ENCODE results near the gene GJC3.
A peak's percentile ranks its signal among the peaks of the same experiment; 100 is the strongest.
"Not testable (repeated sequence)": the region's sequence is repeated elsewhere in the genome, so short reads cannot be mapped to it uniquely, and the experiment has no call there.

The GJC3 gene, protein sequence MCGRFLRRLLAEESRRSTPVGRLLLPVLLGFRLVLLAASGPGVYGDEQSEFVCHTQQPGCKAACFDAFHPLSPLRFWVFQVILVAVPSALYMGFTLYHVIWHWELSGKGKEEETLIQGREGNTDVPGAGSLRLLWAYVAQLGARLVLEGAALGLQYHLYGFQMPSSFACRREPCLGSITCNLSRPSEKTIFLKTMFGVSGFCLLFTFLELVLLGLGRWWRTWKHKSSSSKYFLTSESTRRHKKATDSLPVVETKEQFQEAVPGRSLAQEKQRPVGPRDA

DNA sequence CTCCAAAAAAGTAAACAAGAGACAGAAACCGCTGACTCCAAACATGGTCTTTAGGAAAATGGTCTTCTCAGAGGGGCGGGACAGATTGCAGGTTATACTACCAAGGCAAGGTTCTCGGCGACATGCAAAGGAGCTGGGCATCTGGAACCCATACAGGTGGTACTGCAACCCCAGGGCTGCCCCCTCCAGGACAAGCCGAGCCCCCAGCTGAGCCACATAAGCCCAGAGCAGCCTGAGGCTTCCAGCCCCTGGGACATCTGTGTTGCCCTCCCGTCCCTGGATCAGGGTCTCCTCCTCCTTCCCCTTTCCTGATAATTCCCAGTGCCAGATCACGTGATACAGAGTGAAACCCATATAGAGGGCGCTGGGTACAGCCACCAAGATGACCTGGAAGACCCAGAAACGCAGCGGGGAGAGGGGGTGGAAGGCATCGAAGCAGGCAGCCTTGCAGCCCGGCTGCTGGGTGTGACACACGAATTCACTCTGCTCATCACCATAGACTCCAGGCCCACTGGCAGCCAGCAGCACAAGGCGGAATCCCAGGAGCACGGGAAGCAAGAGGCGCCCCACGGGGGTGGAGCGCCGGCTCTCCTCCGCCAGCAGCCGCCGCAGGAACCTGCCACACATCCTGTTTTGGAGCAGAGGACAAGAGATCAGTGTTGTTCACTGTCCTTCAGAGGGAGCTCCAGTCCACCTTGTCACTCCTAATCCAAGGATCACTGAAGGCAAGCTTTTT, at the start of gene GJC3:
Gene GJC3, minus strand, starts transcription at position 627 of the 736 bp plus-strand sequence. Its CDS starts 0 bp downstream, at position 627.
- peak; percentile 54 to 59 for DNase-seq

DNA sequence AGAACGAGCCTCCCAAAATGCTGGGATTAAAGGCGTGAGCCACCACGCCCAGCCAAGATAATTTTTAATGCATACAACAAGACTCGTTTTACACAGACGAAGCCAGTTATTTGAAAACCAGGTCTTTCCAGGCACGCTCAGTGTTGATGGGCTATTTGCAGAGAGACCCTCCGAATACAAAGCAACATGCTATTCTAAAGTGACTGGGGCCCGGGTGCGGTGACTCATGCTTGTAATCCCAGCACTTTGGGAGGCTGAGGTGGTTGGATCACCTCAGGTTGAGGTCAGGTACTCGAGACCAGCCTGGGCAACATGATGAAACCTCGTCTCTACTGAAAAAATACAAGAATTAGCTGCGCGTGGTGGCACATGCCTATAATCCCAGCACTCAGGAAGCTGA, 47.2 kb upstream of the GJC3 start:
- DNase-seq = no peak

DNA sequence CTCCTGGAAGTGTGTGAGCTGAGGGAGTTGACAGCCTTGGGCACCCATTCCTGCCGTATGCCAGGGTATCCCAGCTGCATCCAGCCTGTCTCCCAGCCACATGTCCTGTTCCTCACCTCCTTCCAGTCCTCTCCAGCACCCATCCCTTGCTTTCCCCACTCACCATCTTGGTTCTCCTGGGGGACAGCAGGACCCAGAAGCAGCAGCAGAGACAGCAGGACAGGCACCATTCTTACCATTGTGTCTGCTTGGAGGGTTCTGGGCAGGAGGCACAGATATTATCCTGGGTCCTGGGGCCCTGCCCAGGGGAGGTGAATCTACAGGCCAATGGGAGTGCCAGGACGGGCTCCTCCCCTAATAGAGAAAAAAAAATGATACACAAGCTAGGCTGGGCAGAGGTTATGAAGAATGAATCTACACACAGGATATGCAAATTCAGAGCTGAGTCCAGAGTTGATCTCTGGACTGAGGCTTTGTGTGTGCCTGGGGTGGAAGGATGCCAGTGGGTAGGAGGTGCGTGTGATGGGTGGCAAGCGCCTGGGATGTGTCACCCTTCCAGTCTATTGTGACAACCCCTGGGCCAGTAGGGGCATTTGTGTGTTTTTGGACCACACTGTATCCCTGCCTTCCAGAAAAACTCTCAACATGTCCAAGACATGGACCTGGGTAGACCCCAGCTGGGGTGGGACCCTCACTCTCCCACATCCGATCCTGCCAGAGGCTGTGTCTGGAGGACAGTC, 46.5 kb upstream of the GJC3 start, which contains the start of gene AZGP1:
Gene AZGP1, minus strand, starts transcription at position 250 of the 740 bp plus-strand sequence. Its CDS starts 11 bp downstream, at position 239.
- no peak for DNase-seq

DNA sequence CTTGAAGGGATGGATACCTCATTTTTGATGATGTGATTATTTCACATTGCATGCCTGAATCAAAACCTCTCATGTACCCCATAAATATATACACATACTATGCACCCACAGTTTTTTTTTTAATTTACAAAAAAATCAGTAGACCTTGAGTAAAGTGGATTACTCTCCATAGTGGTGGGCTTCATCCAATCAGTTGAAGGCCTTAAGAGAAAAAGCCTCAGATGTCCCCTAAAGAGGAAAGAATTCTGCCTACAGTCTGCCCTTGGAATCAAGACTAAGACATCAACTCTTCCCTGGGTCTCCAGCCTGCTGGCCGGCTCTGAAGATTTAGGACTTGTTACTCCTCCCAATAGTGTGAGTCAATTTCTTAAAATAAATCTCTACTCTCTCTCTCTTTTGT, 45.3 kb upstream of the GJC3 start:
- DNase-seq = no peak

DNA sequence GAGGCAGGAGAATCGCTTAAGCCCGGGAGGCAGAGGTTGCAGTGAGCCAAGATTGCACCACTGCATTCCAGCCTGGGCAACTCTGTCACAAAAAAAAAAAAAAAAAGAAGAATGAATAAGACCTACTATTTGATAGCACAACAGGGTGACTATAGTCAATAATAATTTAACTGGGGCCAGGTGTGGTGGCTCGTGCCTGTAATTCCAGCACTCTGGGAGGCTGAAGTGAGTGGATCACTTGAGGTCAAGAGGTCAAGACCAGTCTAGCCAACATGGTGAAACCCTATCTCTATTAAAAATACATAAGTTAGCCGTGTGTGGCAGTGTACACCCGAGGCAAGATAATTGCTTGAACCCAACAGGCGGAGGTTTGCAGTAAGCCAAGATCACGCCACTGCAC, 44.4 kb upstream of the GJC3 start:
- not testable (repeated sequence) for DNase-seq

DNA sequence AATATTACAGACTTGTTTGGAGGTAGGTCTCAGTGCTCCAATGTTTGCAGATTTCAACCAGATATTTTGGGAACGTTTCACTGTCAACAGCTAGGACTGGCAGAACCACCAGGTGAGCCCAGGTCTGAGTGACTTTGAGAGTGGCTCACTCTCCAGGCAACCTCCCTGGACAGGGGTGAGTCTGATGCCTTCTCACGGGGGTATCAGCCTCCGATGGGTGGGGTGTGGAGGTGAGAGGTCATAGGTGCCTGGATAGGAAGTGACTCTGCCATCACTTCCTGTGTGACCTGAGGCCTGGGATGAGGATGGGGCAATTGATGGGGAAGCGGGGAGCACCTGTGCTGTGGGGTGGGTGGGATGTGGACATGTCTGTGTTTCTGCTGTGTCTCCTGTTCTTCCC, 41.8 kb upstream of the GJC3 start:
- DNase-seq = no peak

DNA sequence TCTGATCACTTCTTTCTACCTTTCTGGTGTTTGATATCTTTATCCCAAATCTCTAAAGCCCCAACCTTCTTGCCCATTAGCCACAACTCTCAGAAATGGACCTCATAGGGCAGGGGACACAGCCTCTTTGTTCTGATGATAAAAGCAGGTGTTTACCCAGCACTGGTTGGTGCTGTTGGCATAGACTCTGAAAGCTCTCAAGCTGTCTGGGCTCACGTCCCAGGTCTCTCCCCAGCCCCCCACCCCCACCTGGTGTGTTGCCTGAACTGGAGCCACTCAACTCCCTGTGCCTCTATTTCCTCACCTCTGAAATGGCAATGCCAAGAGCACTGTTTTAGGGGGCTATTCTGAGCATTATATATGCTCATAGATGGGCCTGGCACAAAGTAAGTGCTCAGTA, 40.4 kb upstream of the GJC3 start:
- DNase-seq = not testable (repeated sequence)

DNA sequence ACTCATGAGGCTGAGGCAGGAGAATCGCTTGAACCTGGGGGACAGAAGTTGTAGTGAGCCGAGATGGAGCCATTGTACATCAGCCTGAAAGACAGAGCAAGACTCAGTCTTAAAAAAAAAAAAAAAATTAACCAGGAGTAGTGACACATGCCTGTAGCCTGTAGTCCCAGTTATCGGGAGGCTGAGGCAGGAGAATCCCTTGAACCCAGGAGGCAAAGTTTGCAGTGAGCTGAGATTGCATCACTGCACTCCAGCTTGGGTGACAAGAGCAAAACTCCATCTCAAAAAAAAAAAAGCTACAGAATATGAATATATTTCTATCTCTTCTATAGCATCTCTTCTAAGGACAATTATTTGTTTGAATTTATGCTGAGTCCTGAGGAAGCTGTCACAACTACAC, 39.9 kb upstream of the GJC3 start:
- no peak for DNase-seq

DNA sequence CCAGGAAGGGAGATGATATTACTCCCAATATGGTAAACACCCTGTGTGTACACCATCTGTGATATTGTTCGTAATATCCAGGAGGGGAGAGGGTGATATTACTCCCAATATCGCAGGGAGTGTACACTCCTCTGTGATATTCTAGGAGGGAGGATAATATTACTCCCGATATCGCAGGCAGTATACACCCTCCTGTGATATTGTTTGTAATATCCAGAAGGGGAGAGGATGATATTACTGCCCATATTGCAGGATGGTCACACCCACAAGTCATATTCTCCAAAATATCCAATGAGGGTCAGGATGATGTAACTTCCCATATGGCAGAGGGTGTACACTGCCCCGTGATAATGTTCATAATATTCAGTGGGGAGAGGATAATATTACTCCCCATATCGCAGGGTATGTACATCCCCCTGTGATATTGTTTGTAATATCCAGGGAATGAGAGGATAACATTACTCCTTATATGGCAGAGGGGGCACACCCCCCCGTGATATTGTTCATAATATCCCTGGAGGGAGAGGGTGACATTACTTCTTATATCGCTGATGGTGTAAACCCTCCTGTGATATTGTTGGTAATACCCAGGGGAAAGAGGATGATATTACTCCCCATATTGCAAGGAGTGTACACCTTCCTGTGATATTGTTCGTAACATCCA, 29.3 kb upstream of the GJC3 start:
- no peak for DNase-seq

DNA sequence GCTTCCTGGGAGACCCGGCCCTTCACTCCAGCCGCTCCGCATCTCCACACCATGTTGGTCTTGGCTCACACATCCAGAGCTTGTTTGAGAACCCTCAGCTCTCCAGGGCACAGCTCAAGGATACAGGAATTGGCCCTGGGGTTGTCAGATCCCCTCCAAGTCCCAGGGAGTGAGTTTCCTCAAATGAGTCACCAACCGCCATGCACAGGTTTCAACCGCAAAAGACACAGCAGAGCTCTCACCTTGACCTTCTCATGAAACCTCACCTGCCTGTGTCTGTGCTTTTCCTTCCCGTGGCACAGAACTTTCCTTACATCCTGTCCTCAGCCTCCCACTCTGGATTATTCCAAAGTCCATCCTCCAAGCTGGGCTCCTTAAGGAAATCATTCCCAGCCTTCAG, 25.8 kb upstream of the GJC3 start:
- DNase-seq = no peak

DNA sequence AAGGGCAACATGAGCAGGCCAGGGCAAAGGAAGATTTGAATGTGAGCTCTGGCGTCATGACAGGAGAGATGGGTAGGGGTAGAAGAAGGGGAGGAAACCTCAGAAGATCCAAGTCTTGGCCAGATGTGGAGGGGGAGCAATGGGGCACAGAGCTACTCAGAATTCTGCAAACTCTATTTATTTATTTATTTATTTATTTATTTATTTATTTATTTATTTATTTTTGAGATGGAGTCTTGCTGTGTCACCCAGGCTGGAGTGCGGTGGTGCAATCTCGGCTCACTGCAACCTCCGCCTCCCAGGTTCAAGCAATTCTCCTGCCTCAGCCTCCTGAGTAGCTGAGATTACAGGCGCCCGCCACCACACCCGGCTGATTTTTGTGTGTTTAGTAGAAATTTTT, 25.2 kb upstream of the GJC3 start:
- DNase-seq = not testable (repeated sequence)

DNA sequence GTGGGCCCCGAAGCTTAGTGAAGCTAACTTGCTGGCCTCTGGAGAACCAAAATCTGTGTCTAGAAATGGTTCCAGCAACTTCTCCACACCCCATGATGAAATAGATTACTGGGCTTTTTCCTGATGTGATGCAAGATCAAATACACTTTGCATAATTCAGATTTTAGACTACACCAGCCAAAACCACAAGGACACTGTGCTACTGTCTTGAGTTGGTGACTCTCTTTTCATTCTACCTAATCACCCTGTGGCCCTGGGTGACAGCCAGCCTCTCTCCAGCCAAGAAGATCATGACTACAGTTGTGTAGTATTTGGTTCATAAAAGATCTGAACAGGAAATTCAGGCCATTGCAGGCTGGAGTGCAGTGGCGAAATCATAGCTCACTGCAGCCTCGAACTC, 24.2 kb upstream of the GJC3 start:
- DNase-seq = no peak

DNA sequence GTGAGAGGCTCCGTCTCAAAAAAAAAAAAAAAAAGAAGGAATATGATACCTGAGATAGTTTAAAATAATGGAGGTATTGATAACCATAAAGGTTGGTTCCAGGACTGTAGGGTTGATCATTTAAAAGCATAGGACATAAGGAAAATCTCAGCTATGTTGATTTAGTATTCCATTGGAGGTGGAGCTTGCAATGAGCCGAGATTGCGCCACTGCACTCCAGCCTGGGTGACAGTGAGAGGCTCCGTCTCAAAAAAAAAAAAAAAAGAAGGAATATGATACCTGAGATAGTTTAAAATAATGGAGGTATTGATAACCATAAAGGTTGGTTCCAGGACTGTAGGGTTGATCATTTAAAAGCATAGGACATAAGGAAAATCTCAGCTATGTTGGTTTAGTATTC, 23.2 kb upstream of the GJC3 start:
- DNase-seq = not testable (repeated sequence)

DNA sequence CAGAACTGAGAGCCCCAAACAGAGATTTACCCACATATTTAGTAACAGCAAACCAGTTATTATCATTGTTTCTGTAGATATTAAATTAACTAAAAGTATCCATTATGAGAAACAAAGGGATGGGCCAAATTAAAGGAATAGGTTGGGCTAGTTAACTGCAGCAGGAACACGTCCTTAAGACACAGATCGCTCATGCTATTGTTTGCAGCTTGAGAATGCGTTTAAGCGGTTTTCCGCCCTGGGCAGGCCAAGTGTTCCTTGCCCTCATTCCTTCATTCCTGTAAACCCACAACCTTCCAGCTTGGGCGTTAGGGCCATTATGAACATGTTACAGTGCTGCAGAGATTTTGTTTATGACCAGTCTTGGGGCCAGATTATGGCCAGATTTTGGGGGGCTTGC, 21.4 kb upstream of the GJC3 start:
- DNase-seq = not testable (repeated sequence)

DNA sequence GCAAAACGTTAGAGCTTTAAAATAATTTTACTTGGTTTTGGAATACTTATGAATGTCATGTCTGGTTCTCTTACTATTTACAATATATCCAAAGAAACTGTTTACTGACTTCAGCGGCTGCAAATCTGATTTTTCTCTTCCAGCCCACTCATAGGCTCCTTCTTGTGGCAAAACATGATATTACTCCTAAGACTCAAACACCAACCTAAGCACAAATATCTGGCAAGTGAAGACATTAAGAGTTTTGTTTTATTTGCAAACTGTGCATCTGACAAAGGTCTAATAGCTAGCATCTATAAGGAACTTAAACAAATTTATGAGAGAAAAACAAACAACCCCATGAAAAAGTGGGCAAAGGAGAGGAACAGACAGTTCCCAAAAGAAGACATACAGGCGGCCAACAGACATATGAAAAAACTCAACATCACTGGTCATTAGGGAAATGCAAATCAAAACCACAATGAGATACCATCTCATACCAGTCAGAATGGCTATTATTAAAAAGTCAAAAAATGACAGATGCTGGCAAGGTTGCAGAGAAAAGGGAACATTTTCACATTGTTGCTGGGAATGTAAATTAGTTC, 20.3 kb upstream of the GJC3 start:
- DNase-seq = no peak

DNA sequence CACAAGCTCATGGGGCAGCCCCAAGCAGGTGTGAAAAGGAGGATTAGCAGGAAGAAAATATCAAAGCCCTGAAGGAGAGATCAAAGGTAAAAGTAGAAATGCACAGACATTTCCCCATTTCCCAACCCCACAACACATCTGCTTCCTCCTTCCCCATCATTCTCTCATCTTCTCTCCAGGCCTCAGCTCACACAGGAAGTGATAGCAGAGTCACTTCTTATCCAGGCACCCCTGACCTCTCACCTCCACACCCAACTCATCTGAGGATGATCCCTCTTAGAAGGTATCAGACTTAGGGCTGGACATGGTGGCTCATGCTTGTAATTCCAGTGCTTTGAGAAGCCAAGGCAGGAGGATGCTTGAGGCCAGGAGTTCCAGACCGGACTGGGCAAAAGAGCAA, 18.2 kb upstream of the GJC3 start:
- DNase-seq = no peak

DNA sequence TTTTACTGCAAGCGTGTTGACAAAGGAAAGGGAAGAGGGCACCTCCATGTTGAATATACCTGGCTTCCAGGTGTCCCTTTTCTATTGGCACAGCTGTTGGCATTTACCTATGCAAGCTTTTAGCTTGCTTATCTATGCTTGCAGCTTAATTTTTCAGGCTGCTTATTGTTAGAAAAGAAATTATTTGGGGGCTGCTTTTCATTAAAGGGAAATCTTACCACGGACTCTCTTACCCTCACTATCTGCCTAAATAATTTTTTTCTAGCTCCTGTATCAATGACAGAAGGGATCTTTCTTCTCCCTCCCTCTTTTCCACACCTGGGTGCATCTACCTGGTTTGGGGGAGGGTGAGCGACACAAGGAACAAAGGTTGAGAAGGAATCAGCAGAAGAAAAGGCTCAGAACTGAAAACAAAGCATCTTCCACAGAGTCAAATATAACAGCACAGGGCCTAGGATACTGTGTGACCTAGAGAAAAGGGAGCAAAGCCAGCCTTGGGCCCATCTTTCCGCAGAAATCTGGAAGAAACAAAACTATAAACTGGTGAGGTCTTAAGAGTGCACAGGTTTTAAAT, 15.2 kb upstream of the GJC3 start:
- DNase-seq = no peak

DNA sequence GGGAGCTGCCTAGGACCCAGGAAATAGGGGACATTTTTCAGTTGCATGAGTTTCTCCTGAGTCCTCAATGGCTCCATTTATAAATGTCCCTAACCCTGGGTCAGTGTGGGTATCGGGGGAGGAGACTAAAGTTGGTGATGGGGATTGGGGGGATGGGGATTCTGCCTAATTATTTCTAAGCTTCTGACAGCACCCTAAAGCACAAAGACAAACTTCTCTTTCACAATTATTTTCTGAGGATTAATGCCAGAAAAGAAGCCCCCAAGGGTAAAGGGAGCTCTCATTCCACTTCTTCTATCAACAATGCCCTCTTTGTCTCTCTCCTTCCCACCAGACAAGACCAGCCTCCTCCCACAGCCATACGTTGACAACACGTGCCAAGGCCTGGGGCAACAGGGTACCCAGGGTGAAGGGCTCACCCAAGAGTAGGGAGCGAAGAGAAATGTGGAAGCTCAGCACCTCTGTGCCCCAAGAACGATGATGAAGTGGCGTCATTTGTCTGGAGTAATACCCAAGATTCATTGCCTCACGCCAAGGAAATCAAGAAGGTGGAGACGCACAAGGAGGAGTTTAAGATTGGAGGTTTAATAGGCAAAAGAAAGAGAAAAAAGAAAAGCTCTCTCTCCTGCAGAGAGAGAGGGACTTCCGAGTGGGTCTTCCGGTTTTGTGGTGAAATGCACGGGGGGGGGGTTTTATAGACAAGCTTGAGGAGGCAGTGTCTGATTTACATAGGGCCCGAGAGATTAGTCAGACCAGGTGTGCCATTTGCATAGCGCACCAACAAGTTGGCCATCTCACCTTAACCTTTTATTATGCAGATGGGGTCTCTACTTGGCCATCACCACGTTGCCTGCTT, 14.4 kb upstream of the GJC3 start:
- DNase-seq = no peak

DNA sequence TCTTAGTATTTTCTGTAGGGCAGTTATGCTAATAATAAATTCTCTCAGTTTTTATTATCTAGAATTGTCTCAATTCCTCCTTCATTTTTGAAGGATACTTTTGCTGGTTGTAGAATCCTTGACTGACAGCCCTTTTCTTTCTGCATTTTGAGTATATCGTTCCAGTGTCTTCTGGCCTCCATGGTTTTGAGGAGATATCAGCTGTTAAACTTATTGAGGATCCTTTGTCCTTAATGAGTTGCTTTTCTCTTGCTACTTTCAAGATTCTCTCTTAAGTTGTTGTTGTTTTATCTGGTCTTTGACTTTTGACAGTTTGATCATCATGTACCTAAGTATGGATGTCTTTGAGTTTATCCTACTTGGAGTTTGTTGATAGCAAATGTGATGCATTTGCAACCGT, 8.9 kb upstream of the GJC3 start:
- DNase-seq = no peak

DNA sequence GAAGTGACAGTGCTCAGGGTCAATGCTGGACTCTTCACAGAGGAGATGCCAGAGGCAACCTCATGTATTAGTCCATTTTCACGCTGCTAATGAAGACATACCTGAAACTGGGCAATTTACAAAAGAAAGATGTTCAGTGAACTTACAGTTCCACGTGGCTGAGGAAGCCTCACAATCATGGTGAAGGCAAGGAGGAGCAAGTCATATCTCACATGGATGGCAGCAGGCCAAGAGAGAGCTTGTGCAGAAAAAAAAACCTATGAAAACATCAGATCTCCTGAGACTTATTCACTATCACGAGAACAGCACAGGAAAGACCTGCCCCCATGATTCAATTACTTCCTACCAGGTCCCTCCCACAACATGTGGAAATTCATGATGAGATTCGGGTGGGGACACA, 5.6 kb upstream of the GJC3 start:
- not testable (repeated sequence) for DNase-seq

DNA sequence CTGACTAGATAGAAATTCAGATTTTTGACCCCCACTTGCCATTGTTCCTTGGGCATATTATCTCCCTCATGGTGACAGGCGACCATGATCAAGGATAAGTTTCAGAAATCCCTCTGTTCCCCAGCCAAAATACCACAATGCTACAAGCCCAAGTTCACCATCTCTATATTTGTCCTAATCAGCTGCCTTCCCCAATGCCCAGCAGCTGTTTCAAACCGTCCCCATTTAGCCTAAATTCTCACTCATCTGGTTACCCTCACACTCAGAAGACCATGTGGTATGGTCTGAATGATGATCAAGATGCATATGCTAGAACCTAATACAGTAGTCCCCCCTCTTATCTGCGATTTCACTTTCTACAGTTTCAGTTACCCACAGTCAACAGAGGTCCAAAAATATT, 956 bp upstream of the GJC3 start:
- no peak for DNase-seq

DNA sequence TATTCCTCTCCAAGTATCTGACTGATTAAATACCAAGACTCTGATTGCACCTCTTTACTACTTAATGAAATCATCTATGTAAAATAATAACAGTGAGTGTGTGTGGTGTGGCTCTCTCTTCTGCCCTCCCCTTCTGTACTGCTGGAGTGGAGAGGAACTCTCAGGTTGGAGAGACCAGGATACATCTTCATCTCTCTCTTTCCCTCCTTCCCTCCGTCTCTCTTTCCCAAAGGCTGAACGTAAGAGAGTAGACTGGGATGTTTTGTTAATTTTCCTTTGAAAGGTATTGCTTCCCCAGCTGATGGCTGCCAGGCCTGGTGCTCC, 272 bp upstream of the GJC3 start:
- no peak for DNase-seq
